Measurements from ENCODE around the gene C1orf21.

- no peak for TF ChIP-seq EZH2 (IDR thresholded peaks at IDR 0.05)
- TF ChIP-seq POLR2AphosphoS5 (IDR thresholded peaks at IDR 0.05; ENCODE audit: borderline replicate concordance, low read depth, low read length): no peak
Observed at GRCh38 chr1:184524248-184524647, 137.4 kb downstream of the C1orf21 start.
